Left ventricle myocardium inferior (tissue), 1 donor: ENCODE data around the gene VPS35. TPM values are rescaled to one million over a fixed set of nuclear protein-coding genes. Genes with fewer than 3 reads are reported as not detected.

Experiments used
- DNase-seq: peaks from one replicate; pipeline ENCODE4 v3.0.0-alpha.2; 2020
- H3K27ac ChIP-seq: fragments of 200-600 bp; replicated peaks from 2 replicates; pipeline ENCODE4 v1.8.0; 2021
- H3K27me3 ChIP-seq: fragments of 200-600 bp; 2 replicates; pipeline ENCODE4 v1.8.0; 2021; ENCODE audit warnings: low read depth
- H3K36me3 ChIP-seq: fragments of 200-600 bp; 2 replicates; pipeline ENCODE4 v1.8.0; 2021
- H3K4me1 ChIP-seq: fragments of 200-600 bp; 2 replicates; pipeline ENCODE4 v1.8.0; 2021
- H3K4me3 ChIP-seq: fragments of 200-600 bp; 2 replicates; pipeline ENCODE4 v1.8.0; 2021; ENCODE audit warnings: mild to moderate bottlenecking, moderate library complexity
- H3K9me3 ChIP-seq: fragments of 200-600 bp; replicated peaks from 2 replicates; pipeline ENCODE4 v1.8.0; 2021
- CTCF ChIP-seq: fragments of 200-600 bp; IDR thresholded peaks from 2 replicates; pipeline ENCODE4 v1.8.0; 2021; ENCODE audit warnings: antibody characterized with exemption, mild to moderate bottlenecking, borderline replicate concordance
- intact Hi-C: fragments of 100-400 bp; cut with micrococcal nuclease; formaldehyde crosslinking; loops from one replicate; pipeline ENCODE4 v1.11.0; 2022
- total RNA-seq: library from RNA; stranded (reverse); fragmentation: NEBNext Ultra II Directional; extraction: Animal tissue kit (Norgen Biotek cat#: 25700); gene quantifications from one replicate; pipeline ENCODE4 v1.2.1, GENCODE V29; 2021
- donor health status: DM: no; HTN: yes; CAD: no; lungs with severe emphysema.

Gene VPS35
- total RNA-seq, 1 donor from 2014 or later: 74.6 TPM

- peak overlapping the region; percentile 79 for H3K27ac ChIP-seq
- intact Hi-C loops: no loop called here
- TF ChIP-seq CTCF: no peak
- DNase-seq: peak; percentile 49
- H3K36me3 ChIP-seq: peaks cover 32% of the 10 kb centered on the region
- H3K4me3 ChIP-seq: peak overlapping the region; percentile 19
- H3K27me3 ChIP-seq: no peaks in the 10 kb centered on the region
- H3K4me1 ChIP-seq: peaks cover 80% of the 10 kb centered on the region
- no peaks in the 10 kb centered on the region for H3K9me3 ChIP-seq
Measured at GRCh38 chr16:46731691-46732555, 42.9 kb upstream of the VPS35 start.

- H3K4me1 ChIP-seq: peaks cover 77% of the 10 kb centered on the region
- intact Hi-C loops: no loop called here
- peaks cover 39% of the 10 kb centered on the region for H3K36me3 ChIP-seq
- no peaks in the 10 kb centered on the region for H3K9me3 ChIP-seq
- no peak for DNase-seq
- no peaks in the 10 kb centered on the region for H3K27me3 ChIP-seq
- TF ChIP-seq CTCF: no peak
- peak overlapping the region; percentile 19 for H3K4me3 ChIP-seq
- peak overlapping the region; percentile 79 for H3K27ac ChIP-seq
Measured at GRCh38 chr16:46730801-46731690, 42.1 kb upstream of the VPS35 start.

GRCh38 chr16:46730126-46730525, 41.1 kb upstream of the VPS35 start:
- DNase-seq: no peak
- Histone ChIP-seq H3K4me1 (peaks cover 69% of the 10 kb centered on the region), H3K27ac (peak overlapping the region; percentile 79), H3K36me3 (peaks cover 46% of the 10 kb centered on the region), H3K9me3 (no peaks in the 10 kb centered on the region), H3K4me3 (no peak overlapping the region), H3K27me3 (no peaks in the 10 kb centered on the region)
- no peak for TF ChIP-seq CTCF
- intact Hi-C loops: no loop called here

GRCh38 chr16:46729326-46729995, 40.5 kb upstream of the VPS35 start:
- DNase-seq: no peak
- TF ChIP-seq CTCF: no peak
- Histone ChIP-seq H3K27me3 (no peaks in the 10 kb centered on the region), H3K36me3 (peaks cover 52% of the 10 kb centered on the region), H3K4me3 (no peak overlapping the region), H3K9me3 (no peaks in the 10 kb centered on the region), H3K4me1 (peaks cover 68% of the 10 kb centered on the region), H3K27ac (peak overlapping the region; percentile 64)
- intact Hi-C loops: no loop called here

GRCh38 chr16:46728806-46729205, 39.8 kb upstream of the VPS35 start:
- no peak for TF ChIP-seq CTCF
- Histone ChIP-seq H3K27me3 (no peaks in the 10 kb centered on the region), H3K9me3 (no peaks in the 10 kb centered on the region), H3K4me3 (no peak overlapping the region), H3K27ac (peak overlapping the region; percentile 64), H3K36me3 (peaks cover 53% of the 10 kb centered on the region), H3K4me1 (peaks cover 61% of the 10 kb centered on the region)
- intact Hi-C loops: no loop called here
- DNase-seq: no peak
